Measurements from ENCODE around the gene CMC2. TPM values are rescaled to one million over a fixed set of nuclear protein-coding genes. Genes with fewer than 3 reads are reported as not detected.

Gene CMC2
- total and polyA plus RNA-seq, 2 of the 13 experiments (the other 11 are each of a cell fraction or from before 2014, with no cell fraction given), result 116 to 129 TPM

DNA sequence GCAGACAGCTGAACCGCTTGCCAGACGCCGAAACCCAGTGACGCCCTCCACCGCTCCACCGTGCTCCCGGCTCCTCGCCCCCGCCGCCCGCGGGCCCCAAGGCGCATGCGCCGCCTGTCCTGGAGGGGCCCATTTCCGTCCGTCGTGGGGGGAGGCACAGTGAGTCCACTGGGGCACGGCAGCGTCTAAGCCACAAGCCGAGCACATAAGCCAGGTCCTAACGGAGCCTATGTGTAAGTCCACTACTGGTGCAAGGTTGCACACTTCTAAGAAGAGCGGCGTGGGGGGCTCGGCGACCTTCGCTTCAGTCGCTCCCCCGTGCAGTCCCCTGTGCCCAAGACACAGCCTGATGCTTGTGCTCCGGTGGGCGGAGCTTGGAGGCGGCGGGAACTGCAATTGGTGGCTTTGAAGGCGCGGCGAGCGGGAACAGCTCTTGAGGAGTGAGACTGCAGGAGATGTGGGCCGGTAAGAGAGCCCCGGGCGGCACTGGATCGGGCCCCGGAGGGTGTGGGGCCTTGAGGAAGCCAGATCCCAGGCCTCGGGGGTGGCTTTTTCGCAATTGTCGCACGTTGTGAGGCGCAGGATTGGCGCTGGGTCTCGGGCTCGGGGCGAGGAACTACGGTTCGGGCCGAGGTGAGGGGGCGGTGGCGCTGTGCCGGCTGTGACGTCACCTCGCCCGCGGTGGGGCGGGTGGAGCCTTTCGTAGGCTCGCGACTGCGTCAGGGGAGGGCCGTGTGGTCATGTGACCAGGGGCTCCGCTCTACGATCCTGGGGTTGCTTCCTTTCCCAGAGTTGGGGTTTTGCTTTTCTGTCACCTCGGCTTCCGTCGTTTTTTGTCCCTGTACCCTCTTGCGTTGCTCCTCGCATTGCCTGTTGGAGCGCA is at the start of gene CMC2, which contains the start of gene CENPN (continued):
- TF ChIP-seq, protein P1, sequence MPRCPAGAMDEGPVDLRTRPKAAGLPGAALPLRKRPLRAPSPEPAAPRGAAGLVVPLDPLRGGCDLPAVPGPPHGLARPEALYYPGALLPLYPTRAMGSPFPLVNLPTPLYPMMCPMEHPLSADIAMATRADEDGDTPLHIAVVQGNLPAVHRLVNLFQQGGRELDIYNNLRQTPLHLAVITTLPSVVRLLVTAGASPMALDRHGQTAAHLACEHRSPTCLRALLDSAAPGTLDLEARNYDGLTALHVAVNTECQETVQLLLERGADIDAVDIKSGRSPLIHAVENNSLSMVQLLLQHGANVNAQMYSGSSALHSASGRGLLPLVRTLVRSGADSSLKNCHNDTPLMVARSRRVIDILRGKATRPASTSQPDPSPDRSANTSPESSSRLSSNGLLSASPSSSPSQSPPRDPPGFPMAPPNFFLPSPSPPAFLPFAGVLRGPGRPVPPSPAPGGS (CRISPR knock-in tag; IDR thresholded peaks at IDR 0.05), result peak; percentile 79; the same call in 1 of the 2 replicates
- TF ChIP-seq, protein P2, sequence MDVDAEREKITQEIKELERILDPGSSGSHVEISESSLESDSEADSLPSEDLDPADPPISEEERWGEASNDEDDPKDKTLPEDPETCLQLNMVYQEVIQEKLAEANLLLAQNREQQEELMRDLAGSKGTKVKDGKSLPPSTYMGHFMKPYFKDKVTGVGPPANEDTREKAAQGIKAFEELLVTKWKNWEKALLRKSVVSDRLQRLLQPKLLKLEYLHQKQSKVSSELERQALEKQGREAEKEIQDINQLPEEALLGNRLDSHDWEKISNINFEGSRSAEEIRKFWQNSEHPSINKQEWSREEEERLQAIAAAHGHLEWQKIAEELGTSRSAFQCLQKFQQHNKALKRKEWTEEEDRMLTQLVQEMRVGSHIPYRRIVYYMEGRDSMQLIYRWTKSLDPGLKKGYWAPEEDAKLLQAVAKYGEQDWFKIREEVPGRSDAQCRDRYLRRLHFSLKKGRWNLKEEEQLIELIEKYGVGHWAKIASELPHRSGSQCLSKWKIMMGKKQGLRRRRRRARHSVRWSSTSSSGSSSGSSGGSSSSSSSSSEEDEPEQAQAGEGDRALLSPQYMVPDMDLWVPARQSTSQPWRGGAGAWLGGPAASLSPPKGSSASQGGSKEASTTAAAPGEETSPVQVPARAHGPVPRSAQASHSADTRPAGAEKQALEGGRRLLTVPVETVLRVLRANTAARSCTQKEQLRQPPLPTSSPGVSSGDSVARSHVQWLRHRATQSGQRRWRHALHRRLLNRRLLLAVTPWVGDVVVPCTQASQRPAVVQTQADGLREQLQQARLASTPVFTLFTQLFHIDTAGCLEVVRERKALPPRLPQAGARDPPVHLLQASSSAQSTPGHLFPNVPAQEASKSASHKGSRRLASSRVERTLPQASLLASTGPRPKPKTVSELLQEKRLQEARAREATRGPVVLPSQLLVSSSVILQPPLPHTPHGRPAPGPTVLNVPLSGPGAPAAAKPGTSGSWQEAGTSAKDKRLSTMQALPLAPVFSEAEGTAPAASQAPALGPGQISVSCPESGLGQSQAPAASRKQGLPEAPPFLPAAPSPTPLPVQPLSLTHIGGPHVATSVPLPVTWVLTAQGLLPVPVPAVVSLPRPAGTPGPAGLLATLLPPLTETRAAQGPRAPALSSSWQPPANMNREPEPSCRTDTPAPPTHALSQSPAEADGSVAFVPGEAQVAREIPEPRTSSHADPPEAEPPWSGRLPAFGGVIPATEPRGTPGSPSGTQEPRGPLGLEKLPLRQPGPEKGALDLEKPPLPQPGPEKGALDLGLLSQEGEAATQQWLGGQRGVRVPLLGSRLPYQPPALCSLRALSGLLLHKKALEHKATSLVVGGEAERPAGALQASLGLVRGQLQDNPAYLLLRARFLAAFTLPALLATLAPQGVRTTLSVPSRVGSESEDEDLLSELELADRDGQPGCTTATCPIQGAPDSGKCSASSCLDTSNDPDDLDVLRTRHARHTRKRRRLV (CRISPR knock-in tag; IDR thresholded peaks at IDR 0.05), result peak; percentile 5; the same call in 1 of the 2 replicates
- TF ChIP-seq ZNF225 (CRISPR knock-in tag; IDR thresholded peaks at IDR 0.05), result peak; percentile 9; the same call in 1 of the 2 replicates
- TF ChIP-seq, protein P3, sequence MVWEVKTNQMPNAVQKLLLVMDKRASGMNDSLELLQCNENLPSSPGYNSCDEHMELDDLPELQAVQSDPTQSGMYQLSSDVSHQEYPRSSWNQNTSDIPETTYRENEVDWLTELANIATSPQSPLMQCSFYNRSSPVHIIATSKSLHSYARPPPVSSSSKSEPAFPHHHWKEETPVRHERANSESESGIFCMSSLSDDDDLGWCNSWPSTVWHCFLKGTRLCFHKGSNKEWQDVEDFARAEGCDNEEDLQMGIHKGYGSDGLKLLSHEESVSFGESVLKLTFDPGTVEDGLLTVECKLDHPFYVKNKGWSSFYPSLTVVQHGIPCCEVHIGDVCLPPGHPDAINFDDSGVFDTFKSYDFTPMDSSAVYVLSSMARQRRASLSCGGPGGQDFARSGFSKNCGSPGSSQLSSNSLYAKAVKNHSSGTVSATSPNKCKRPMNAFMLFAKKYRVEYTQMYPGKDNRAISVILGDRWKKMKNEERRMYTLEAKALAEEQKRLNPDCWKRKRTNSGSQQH (CRISPR knock-in tag; IDR thresholded peaks at IDR 0.05; ENCODE audit: low read depth), result peak; percentile 65
- TF ChIP-seq IRX3 (CRISPR knock-in tag; IDR thresholded peaks at IDR 0.05; ENCODE audit: borderline replicate concordance, low read depth), result peak; percentile 95
- TF ChIP-seq, protein P4, sequence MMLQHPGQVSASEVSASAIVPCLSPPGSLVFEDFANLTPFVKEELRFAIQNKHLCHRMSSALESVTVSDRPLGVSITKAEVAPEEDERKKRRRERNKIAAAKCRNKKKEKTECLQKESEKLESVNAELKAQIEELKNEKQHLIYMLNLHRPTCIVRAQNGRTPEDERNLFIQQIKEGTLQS (CRISPR knock-in tag; IDR thresholded peaks at IDR 0.05), result peak; percentile 67
- peak; percentile 71 for TF ChIP-seq ZNF143 (CRISPR knock-in tag; IDR thresholded peaks at IDR 0.05)
- peak; percentile 38 for TF ChIP-seq FOXO1 (CRISPR knock-in tag; IDR thresholded peaks at IDR 0.05)
- TF ChIP-seq, protein P5, sequence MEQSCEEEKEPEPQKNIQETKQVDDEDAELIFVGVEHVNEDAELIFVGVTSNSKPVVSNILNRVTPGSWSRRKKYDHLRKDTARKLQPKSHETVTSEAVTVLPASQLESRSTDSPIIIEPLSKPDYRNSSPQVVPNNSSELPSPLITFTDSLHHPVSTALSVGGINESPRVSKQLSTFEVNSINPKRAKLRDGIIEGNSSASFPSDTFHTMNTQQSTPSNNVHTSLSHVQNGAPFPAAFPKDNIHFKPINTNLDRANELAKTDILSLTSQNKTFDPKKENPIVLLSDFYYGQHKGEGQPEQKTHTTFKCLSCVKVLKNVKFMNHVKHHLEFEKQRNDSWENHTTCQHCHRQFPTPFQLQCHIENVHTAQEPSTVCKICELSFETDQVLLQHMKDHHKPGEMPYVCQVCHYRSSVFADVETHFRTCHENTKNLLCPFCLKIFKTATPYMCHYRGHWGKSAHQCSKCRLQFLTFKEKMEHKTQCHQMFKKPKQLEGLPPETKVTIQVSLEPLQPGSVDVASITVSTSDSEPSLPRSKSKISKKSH (CRISPR knock-in tag; IDR thresholded peaks at IDR 0.05; ENCODE audit: borderline replicate concordance), result peak; percentile 42
- TF ChIP-seq, protein P6, sequence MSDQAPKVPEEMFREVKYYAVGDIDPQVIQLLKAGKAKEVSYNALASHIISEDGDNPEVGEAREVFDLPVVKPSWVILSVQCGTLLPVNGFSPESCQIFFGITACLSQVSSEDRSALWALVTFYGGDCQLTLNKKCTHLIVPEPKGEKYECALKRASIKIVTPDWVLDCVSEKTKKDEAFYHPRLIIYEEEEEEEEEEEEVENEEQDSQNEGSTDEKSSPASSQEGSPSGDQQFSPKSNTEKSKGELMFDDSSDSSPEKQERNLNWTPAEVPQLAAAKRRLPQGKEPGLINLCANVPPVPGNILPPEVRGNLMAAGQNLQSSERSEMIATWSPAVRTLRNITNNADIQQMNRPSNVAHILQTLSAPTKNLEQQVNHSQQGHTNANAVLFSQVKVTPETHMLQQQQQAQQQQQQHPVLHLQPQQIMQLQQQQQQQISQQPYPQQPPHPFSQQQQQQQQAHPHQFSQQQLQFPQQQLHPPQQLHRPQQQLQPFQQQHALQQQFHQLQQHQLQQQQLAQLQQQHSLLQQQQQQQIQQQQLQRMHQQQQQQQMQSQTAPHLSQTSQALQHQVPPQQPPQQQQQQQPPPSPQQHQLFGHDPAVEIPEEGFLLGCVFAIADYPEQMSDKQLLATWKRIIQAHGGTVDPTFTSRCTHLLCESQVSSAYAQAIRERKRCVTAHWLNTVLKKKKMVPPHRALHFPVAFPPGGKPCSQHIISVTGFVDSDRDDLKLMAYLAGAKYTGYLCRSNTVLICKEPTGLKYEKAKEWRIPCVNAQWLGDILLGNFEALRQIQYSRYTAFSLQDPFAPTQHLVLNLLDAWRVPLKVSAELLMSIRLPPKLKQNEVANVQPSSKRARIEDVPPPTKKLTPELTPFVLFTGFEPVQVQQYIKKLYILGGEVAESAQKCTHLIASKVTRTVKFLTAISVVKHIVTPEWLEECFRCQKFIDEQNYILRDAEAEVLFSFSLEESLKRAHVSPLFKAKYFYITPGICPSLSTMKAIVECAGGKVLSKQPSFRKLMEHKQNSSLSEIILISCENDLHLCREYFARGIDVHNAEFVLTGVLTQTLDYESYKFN (CRISPR knock-in tag; conservative IDR thresholded peaks at IDR 0.05), result peak; percentile 61
- TF ChIP-seq CHD4 (IDR thresholded peaks at IDR 0.05; ENCODE audit: borderline replicate concordance, low read length), result no peak
- peak; percentile 74 for TF ChIP-seq ZBTB42 (CRISPR knock-in tag; IDR thresholded peaks at IDR 0.05)
- TF ChIP-seq ESRRA (CRISPR knock-in tag; IDR thresholded peaks at IDR 0.05; ENCODE audit: low read depth), result 0 out of 2 replicates have a peak, but pooled peaks have one; percentile 9
- peak; percentile 69; the same call in 1 of the 2 replicates for TF ChIP-seq PHF8 (CRISPR knock-in tag; IDR thresholded peaks at IDR 0.05)
